HepG2 (cell line): ENCODE measurements around the gene RBMS2. TPM values are rescaled to one million over a fixed set of nuclear protein-coding genes. Genes with fewer than 3 reads are reported as not detected.

Experiments used
- ATAC-seq: fragments of 200-7000 bp; cut with Tn5 transposase; 3 replicates; pipeline ENCODE4 v1.9.1; 2020; ENCODE audit warnings: mild to moderate bottlenecking, moderate library complexity
- BruUV-seq: library from RNA; stranded (reverse); fragments of 400-500 nt; replicated peaks from 2 replicates; lab custom pipeline; 2021; lab: Mats Ljungman, UMichigan
- CTCF ChIA-PET: fragments of 300-600 bp; formaldehyde crosslinking; extraction: SDS; loops from one replicate; lab custom pipeline; 2021; ENCODE audit warnings: low total read pairs, inconsistent platforms, low intra/inter-chr PET ratio; lab: Yijun Ruan, JAX
- POLR2A ChIA-PET: fragments of 350-600 bp; sonication (Branson Sonifier 250); formaldehyde crosslinking; loops from one replicate; lab custom pipeline; 2020; ENCODE audit warnings: antibody characterized with exemption, inconsistent platforms; lab: Yijun Ruan, JAX
- DNase-seq: peaks from one replicate; pipeline ENCODE4 v3.0.0-alpha.2; 2015; ENCODE audit warnings: low spot score
- FAIRE-seq: peaks from 3 replicates; lab custom pipeline; 2011; peaks lifted over from hg19 to GRCh38; lab: Jason Lieb, UNC
- H2AFZ ChIP-seq: one replicate; pipeline ENCODE4 v1.6.1; 2011; ENCODE audit warnings: low read length, inconsistent platforms
- H3K27ac ChIP-seq: fragments of 300-600 bp; 3 replicates; pipeline ENCODE4 v1.8.0; 2011; ENCODE audit warnings: mixed run types, mild to moderate bottlenecking, mixed read lengths, low read length, inconsistent platforms; ENCODE audit not compliant: insufficient read depth; ENCODE audit errors: extremely low read length
- H3K27me3 ChIP-seq, 2 experiments: fragments of 200-600 bp in 1 of 2; 2 replicates in 1 of 2; 3 replicates in 1 of 2; pipeline versions ENCODE4 v1.6.0 to v1.8.0; 2011; ENCODE audit warnings: low read length in 2 of 2, mild to moderate bottlenecking in 2 of 2, moderate library complexity in 2 of 2, inconsistent platforms in 1 of 2; ENCODE audit not compliant: insufficient read depth in 2 of 2, control insufficient read depth in 1 of 2
- H3K36me3 ChIP-seq, 2 experiments: fragments of 200-600 bp in 1 of 2; replicated peaks in 1 of 2; 2 replicates in 1 of 2; 3 replicates in 1 of 2; pipeline versions ENCODE4 v1.5.1 to v1.8.0; 2011; ENCODE audit warnings: low read length in 2 of 2, inconsistent platforms in 1 of 2; ENCODE audit not compliant: insufficient read depth in 2 of 2, control insufficient read depth in 1 of 2
- H3K4me1 ChIP-seq: 2 replicates; pipeline ENCODE4 v1.5.1; 2012; ENCODE audit warnings: low read length, inconsistent platforms; ENCODE audit not compliant: insufficient read depth
- H3K4me2 ChIP-seq: 2 replicates; pipeline ENCODE4 v1.6.0; 2011; ENCODE audit warnings: low read depth, low read length, inconsistent platforms
- H3K4me3 ChIP-seq, 3 experiments: fragments of 200-600 bp in 1 of 3; sonication (generic), shearing (Covaris generic) in 1 of 3; replicated peaks in 1 of 3; 2 replicates each; pipeline ENCODE4 v1.5.1; 2011 to 2016; ENCODE audit warnings: low read length in 3 of 3, inconsistent platforms in 2 of 3, low read depth in 2 of 3, mild to moderate bottlenecking in 2 of 3, control low read depth in 1 of 3, mixed read lengths in 1 of 3; ENCODE audit not compliant: insufficient read depth in 1 of 3
- H3K79me2 ChIP-seq: one replicate; pipeline ENCODE4 v1.6.1; 2011; ENCODE audit warnings: low read length, inconsistent platforms; ENCODE audit not compliant: insufficient read depth
- H3K9ac ChIP-seq: 2 replicates; pipeline ENCODE4 v1.6.0; 2011; ENCODE audit warnings: mild to moderate bottlenecking, low read depth, low read length, inconsistent platforms; ENCODE audit not compliant: insufficient read depth
- H3K9me3 ChIP-seq: 2 replicates; pipeline ENCODE4 v1.5.1; 2012; ENCODE audit warnings: mild to moderate bottlenecking, low read length
- H4K20me1 ChIP-seq: 2 replicates; pipeline ENCODE4 v1.6.0; 2011; ENCODE audit warnings: inconsistent platforms, mild to moderate bottlenecking, low read length, moderate library complexity; ENCODE audit not compliant: insufficient read depth
- MXD4 ChIP-seq: IDR thresholded peaks from 2 replicates; pipeline ENCODE4 v1.6.1; 2016; ENCODE audit warnings: mild to moderate bottlenecking, missing biosample characterization, missing genetic modification reagents
- RORA ChIP-seq: sonication (generic); formaldehyde crosslinking; IDR thresholded peaks from 2 replicates; pipeline ENCODE4 v1.5.0; 2020; ENCODE audit warnings: mild to moderate bottlenecking, missing genetic modification reagents, moderate library complexity
- ZEB1 ChIP-seq: IDR thresholded peaks from 2 replicates; pipeline ENCODE4 v1.6.1; 2012; ENCODE audit warnings: mild to moderate bottlenecking, low read depth, inconsistent platforms; ENCODE audit not compliant: insufficient replicate concordance
- ZNF468 ChIP-seq: sonication (generic); formaldehyde crosslinking; IDR thresholded peaks from 2 replicates; pipeline ENCODE4 v1.8.0; 2022; ENCODE audit warnings: mild to moderate bottlenecking, moderate library complexity, missing genetic modification reagents
- ZNF557 ChIP-seq: sonication (generic); formaldehyde crosslinking; IDR thresholded peaks from 2 replicates; pipeline ENCODE4 v1.4.0; 2020; ENCODE audit warnings: missing genetic modification reagents
- ZNF678 ChIP-seq: sonication (generic); formaldehyde crosslinking; IDR thresholded peaks from 2 replicates; pipeline ENCODE4 v1.4.0; 2020; ENCODE audit warnings: mild to moderate bottlenecking, missing genetic modification reagents
- ZNF761 ChIP-seq: sonication (generic); formaldehyde crosslinking; conservative IDR thresholded peaks from 2 replicates; pipeline ENCODE4 v1.4.0; 2020; ENCODE audit warnings: mild to moderate bottlenecking, missing genetic modification reagents
- ZNF790 ChIP-seq: sonication (generic); formaldehyde crosslinking; IDR thresholded peaks from 2 replicates; pipeline ENCODE4 v1.8.0; 2022; ENCODE audit warnings: missing genetic modification reagents, mild to moderate bottlenecking, borderline replicate concordance
- ZNF850 ChIP-seq: sonication (generic); formaldehyde crosslinking; conservative IDR thresholded peaks from 2 replicates; pipeline ENCODE4 v1.9.0; 2021; ENCODE audit warnings: mild to moderate bottlenecking, missing genetic modification reagents
- in situ Hi-C: cut with HindIII; loops from 2 replicates; pipeline ENCODE4 v1.10.0; 2017; ENCODE audit warnings: low pct_unique_long_range_greater_than_20kb; ENCODE audit not compliant: extremely low pct_ligation_motif_present
- intact Hi-C: fragments of 100-400 bp; cut with micrococcal nuclease; formaldehyde crosslinking; loops from one replicate; pipeline ENCODE4 v1.10.0; 2022; ENCODE audit not compliant: unreplicated experiment
- polyA plus RNA-seq, 8 experiments: library from polyadenylated mRNA; depleted of rRNA in 3 of 8; stranded (reverse) in 7 of 8; unstranded in 1 of 8; fragments of >200 nt; fragmentation: Illumina TruSeq in 4 of 8; extraction: Trizol in 4 of 8; gene quantifications; 2 replicates each; pipeline versions ENCODE4 v1.2.1 to v1.2.3, GENCODE V29; 2011 to 2016; ENCODE audit warnings: low read depth in 4 of 8, missing spikeins in 1 of 8, mixed read lengths in 1 of 8; ENCODE audit not compliant: insufficient read depth in 1 of 8
- total RNA-seq, 5 experiments: library from RNA; depleted of rRNA; stranded (reverse); fragments of >200 nt; fragmentation: Illumina TruSeq; extraction: Trizol; gene quantifications; 2 replicates each; pipeline ENCODE4 v1.2.3, GENCODE V29; 2016; ENCODE audit warnings: low read depth in 1 of 5
- TF ChIP-seq, protein P1 (sequence below): sonication (generic); formaldehyde crosslinking; IDR thresholded peaks from 2 replicates; pipeline ENCODE4 v1.5.1; 2020; ENCODE audit warnings: missing genetic modification reagents, mild to moderate bottlenecking, borderline replicate concordance
- TF ChIP-seq, protein P2 (sequence below): sonication (generic); formaldehyde crosslinking; IDR thresholded peaks from 2 replicates; pipeline ENCODE4 v1.8.0; 2022; ENCODE audit warnings: mild to moderate bottlenecking, missing genetic modification reagents, moderate library complexity

Gene RBMS2
- total and polyA plus RNA-seq, 2 of the 13 experiments (the other 11 are each of a cell fraction or from before 2014, with no cell fraction given), result 0.53 to 7.4 TPM

DNA sequence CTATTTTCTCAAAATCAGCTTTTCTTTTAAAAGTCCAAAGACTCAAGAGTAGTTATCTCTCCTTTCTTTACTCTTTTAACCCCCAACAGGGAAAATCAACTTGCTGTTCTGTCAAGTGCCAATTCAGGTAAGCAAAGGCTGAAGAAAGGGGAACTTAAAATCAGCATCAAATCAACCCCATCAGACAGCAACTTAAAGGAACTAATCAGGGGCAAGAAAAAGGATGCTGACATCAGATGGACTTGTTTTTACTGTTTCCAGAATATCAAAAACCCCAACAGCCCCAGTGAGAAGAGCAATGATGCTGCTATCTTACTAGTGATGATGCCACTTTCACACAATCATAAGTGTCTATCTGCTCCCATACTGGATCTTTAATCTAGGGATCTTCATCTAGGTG is 105.1 kb downstream of the RBMS2 start:
- no TSS peak for BruUV-seq
- intact Hi-C loops, result no loop called here

More for the DNA sequence above, 105.1 kb downstream of the RBMS2 start:
- in situ Hi-C loops, result no loop called here
- FAIRE-seq (no peak), ATAC-seq (no peak), DNase-seq (no peak)
- Histone ChIP-seq H3K9me3 (no peaks in the 10 kb centered on the region), H3K27me3 (no peaks in the 10 kb centered on the region; a peak in 1 of 5 replicates), H3K27ac (no peak overlapping the region), H3K4me1 (peaks cover 63% of the 10 kb centered on the region), H2AFZ (no peak overlapping the region), H3K4me2 (no peak overlapping the region), H3K79me2 (peaks cover 79% of the 10 kb centered on the region), H3K4me3 (no peak overlapping the region), H3K36me3 (peaks cover 0 to 21% of the 10 kb centered on the region in 2 experiments; a peak in 3 of 5 replicates), H4K20me1 (peaks cover 20% of the 10 kb centered on the region), H3K9ac (no peak overlapping the region)
- ChIA-PET CTCF (no interaction called here), POLR2A (interaction anchor here (0.7 to 2.3 kb wide), 2 partner anchors 10 to 62 kb away, joined by 3 to 6 read pairs; partner anchors contain the start of gene PTGES3)
- TF ChIP-seq ZNF557 (CRISPR knock-in tag) (no peak), MXD4 (no peak), ZNF850 (no peak), RORA (CRISPR knock-in tag) (no peak), ZNF468 (CRISPR knock-in tag) (no peak), ZNF790 (CRISPR knock-in tag) (no peak), ZNF761 (no peak), ZNF678 (CRISPR knock-in tag) (no peak), ZEB1 (no peak)
- TF ChIP-seq, protein P1, sequence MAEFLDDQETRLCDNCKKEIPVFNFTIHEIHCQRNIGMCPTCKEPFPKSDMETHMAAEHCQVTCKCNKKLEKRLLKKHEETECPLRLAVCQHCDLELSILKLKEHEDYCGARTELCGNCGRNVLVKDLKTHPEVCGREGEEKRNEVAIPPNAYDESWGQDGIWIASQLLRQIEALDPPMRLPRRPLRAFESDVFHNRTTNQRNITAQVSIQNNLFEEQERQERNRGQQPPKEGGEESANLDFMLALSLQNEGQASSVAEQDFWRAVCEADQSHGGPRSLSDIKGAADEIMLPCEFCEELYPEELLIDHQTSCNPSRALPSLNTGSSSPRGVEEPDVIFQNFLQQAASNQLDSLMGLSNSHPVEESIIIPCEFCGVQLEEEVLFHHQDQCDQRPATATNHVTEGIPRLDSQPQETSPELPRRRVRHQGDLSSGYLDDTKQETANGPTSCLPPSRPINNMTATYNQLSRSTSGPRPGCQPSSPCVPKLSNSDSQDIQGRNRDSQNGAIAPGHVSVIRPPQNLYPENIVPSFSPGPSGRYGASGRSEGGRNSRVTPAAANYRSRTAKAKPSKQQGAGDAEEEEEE (CRISPR knock-in tag), result no peak
- TF ChIP-seq, protein P2, sequence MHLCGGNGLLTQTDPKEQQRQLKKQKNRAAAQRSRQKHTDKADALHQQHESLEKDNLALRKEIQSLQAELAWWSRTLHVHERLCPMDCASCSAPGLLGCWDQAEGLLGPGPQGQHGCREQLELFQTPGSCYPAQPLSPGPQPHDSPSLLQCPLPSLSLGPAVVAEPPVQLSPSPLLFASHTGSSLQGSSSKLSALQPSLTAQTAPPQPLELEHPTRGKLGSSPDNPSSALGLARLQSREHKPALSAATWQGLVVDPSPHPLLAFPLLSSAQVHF (CRISPR knock-in tag), result no peak
